ENCODE measurements around the gene RPGRIP1L.

DNA sequence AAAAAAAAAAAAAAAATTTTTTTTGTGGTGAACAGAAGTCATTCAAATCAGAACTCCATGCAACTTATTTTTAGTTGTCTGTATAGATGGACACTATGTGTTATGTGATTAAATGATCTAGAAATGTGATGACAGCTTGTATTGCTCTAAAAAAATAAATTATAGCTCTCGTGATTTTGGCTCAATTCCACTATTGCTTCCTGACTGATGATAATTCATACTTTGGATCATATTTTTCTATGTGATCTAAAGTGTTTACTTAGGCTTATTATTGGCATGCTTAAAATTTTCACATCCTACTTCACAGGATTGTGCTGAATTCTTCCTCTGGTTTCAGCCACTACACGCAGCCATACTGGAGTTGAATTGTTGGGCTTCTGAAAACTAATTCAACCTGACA lies 76.8 kb downstream of the RPGRIP1L start:
- TF ChIP-seq CTCF (optimal IDR thresholded peaks at IDR 0.05 in 1 of 3, IDR thresholded peaks at IDR 0.05 in 1 of 3, conservative IDR thresholded peaks at IDR 0.05 in 1 of 3; ENCODE audit: extremely low read depth in 1 of 3, insufficient read depth in 2 of 3, low read length in 3 of 3) (no peak), EZH2 (IDR thresholded peaks at IDR 0.05; ENCODE audit: low read length) (no peak)

Data from keratinocyte (primary cell).